ENCODE data around the gene FALEC. TPM values are rescaled to one million over a fixed set of nuclear protein-coding genes. Genes with fewer than 3 reads are reported as not detected.
A peak's percentile ranks its signal among the peaks of the same experiment; 100 is the strongest.

The FALEC gene
- total RNA-seq, 4 donors from 2014 or later = not detected

DNA sequence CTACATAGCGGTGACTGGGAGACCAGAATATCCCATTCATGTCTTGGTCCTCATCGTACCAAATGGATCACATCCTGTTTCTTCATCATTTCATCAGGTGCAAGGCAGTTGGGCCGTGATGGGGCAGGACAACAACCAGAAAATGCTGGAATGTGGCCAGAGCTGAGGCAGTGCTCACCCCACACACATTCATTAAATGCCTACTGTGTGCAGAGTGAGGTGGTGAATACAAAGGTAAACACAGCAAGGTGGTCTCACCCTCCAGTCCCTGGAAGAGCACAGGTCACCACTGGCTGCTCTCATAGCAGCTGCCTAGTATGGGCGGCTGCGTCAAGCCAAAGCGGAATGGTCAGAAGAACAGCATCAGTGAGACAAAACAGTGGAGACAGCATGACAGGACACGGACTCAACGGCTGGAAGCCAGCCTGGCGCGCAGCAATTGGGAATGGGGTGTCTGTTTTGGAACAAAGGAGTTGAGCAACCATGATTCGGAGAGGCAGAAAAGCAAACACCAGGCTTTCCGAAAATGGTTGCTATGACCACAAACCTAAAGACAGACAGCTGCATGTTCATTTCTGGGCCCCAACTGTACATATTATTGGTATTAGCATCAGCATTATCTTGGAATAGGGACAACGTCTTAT, 28.1 kb downstream of the FALEC start:
- peaks cover 0 to 9% (median 8%) of the 10 kb centered on the region in 4 donors for H3K4me1 ChIP-seq
- H3K4me3 ChIP-seq = no peak overlapping the region
- no peaks in the 10 kb centered on the region for H3K36me3 ChIP-seq
- intact Hi-C loops (cut with DNase I; ENCODE audit: low total_unique reads) (no loop called here), in situ Hi-C loops (cut with MboI; ENCODE audit: low pct_ligation_motif_present in 1 of 4, low pct_unique_long_range_greater_than_20kb in 1 of 4, low sequenced_read_pairs in 3 of 4) (no loop called here)
- TF ChIP-seq EP300 (IDR thresholded peaks at IDR 0.05; ENCODE audit: low read depth) (no peak), POLR2AphosphoS5 (IDR thresholded peaks at IDR 0.05) (peak in 1 of 3 donors; percentile 46), POLR2A (IDR thresholded peaks at IDR 0.05) (no peak)
- TF ChIP-seq, protein P1, sequence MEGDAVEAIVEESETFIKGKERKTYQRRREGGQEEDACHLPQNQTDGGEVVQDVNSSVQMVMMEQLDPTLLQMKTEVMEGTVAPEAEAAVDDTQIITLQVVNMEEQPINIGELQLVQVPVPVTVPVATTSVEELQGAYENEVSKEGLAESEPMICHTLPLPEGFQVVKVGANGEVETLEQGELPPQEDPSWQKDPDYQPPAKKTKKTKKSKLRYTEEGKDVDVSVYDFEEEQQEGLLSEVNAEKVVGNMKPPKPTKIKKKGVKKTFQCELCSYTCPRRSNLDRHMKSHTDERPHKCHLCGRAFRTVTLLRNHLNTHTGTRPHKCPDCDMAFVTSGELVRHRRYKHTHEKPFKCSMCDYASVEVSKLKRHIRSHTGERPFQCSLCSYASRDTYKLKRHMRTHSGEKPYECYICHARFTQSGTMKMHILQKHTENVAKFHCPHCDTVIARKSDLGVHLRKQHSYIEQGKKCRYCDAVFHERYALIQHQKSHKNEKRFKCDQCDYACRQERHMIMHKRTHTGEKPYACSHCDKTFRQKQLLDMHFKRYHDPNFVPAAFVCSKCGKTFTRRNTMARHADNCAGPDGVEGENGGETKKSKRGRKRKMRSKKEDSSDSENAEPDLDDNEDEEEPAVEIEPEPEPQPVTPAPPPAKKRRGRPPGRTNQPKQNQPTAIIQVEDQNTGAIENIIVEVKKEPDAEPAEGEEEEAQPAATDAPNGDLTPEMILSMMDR (IDR thresholded peaks at IDR 0.05) = no peak
- peak; percentile 43 for DNase-seq
- peak overlapping the region; percentile 12 to 55 (median 36) for H3K27ac ChIP-seq
- no peaks in the 10 kb centered on the region for H3K27me3 ChIP-seq
- WGBS, 2 donors (ENCODE audit: low coverage in 1 of 2) = 70 to 82% methylated on average over 11 to 13 of the region's 13 CpGs
- no peaks in the 10 kb centered on the region for H3K9me3 ChIP-seq

DNA sequence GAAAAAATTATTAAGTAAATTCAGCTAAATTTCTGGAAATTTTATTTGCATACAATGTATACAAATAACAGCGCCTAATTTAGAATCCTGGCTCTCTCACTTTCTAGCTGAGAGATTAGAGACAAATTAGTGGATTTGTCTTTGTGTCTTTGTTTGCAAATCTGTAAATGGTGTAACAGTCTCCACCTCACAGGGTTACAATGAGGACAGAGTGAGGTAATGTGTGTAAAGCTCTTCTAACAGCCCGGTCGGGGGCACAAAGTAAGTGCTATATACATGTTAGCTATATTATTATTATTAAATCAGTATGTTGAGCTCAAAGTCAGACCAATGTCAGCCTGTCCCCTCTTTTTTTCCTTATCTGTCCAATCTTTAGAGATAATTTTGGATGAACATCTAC, 28.7 kb downstream of the FALEC start:
- DNase-seq = no peak
- TF ChIP-seq, protein P1 (IDR thresholded peaks at IDR 0.05) = no peak
- TF ChIP-seq POLR2AphosphoS5 (IDR thresholded peaks at IDR 0.05) (no peak), EP300 (IDR thresholded peaks at IDR 0.05; ENCODE audit: low read depth) (no peak), POLR2A (IDR thresholded peaks at IDR 0.05) (no peak)
- Histone ChIP-seq H3K36me3 (no peaks in the 10 kb centered on the region), H3K9me3 (no peaks in the 10 kb centered on the region), H3K4me1 (peaks cover 0 to 11% (median 9%) of the 10 kb centered on the region in 4 donors), H3K27ac (peak overlapping the region; percentile 12 to 55 (median 33)), H3K4me3 (no peak overlapping the region), H3K27me3 (no peaks in the 10 kb centered on the region)
- WGBS, 2 donors (ENCODE audit: low coverage in 1 of 2) = 42 to 53% methylated on average over 3 of the region's 3 CpGs
- intact Hi-C loops (cut with DNase I; ENCODE audit: low total_unique reads) (no loop called here), in situ Hi-C loops (cut with MboI; ENCODE audit: low pct_ligation_motif_present in 1 of 4, low pct_unique_long_range_greater_than_20kb in 1 of 4, low sequenced_read_pairs in 3 of 4) (no loop called here)

DNA sequence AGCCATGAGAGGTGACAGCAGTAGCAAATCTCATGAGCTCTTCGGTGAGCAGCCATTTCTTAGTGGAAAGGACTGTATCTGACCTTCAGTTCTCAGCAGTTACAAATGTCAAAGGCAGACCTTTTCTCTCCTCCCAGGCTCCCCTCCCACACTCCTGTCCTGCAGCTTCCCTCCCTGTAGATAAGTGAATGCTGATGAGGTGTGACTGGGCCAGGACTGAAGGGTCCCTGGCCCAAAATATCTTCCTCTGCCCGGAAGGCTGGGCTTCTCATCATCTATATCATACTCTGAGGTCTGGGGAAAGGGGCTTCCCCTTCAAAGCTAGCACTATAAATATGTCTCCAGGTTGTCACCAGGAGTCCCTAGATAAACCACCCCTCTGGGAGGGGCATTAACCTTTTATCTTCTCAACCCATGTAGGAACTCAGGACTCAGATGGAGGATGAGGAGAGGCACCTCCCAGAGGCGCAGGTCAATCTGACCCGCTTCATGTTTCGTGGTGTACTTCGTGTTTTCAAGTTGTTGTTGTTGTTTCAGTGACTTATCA, 30.0 kb downstream of the FALEC start:
- peaks cover 0 to 24% (median 18%) of the 10 kb centered on the region in 4 donors for H3K4me1 ChIP-seq
- TF ChIP-seq EP300 (IDR thresholded peaks at IDR 0.05; ENCODE audit: low read depth) = no peak
- TF ChIP-seq POLR2AphosphoS5 (IDR thresholded peaks at IDR 0.05) = no peak
- no peak for TF ChIP-seq POLR2A (IDR thresholded peaks at IDR 0.05)
- WGBS, 2 donors (ENCODE audit: low coverage in 1 of 2) = 83 to 92% methylated on average over 6 of the region's 6 CpGs
- H3K36me3 ChIP-seq = no peaks in the 10 kb centered on the region
- no peak for DNase-seq
- H3K27me3 ChIP-seq = peaks cover 3% of the 10 kb centered on the region
- no peaks in the 10 kb centered on the region for H3K9me3 ChIP-seq
- no peak overlapping the region for H3K27ac ChIP-seq
- in situ Hi-C loops (cut with MboI; ENCODE audit: low pct_ligation_motif_present in 1 of 4, low pct_unique_long_range_greater_than_20kb in 1 of 4, low sequenced_read_pairs in 3 of 4) = no loop called here
- H3K4me3 ChIP-seq = no peak overlapping the region
- intact Hi-C loops (cut with DNase I; ENCODE audit: low total_unique reads) = no loop called here

DNA sequence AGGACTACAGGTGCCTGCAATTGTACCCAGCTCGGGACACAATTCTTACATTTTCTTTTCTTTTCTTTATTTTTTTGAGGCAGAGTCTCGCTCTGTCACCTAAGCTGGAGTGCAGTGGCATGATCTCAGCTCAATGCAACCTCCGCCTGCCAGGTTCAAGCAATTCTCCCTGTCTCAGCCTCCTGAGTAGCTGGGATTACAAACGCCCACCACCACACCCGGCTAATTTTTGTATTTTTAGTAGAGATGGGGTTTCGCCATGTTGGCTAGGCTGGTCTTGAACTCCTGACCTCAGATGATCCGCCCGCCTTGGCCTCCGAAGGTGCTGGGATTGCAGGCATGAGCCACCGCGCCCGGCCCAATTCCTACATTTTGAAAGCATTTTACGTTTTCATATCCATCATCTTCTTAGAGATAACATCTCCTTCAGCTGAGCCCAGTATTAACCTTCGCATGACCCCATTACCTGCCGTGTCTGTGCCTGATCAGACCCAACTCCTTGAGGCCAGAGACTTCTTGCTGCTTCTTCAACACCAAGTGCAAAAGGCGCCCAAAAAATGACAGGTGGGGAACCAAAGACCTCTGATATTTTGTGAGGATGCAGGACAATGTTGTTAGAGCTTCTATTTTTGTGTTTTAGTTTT, 30.9 kb downstream of the FALEC start:
- Histone ChIP-seq H3K4me1 (peaks cover 0 to 29% (median 22%) of the 10 kb centered on the region in 4 donors), H3K27me3 (peaks cover 3% of the 10 kb centered on the region), H3K9me3 (no peaks in the 10 kb centered on the region), H3K4me3 (no peak overlapping the region), H3K27ac (no peak overlapping the region), H3K36me3 (no peaks in the 10 kb centered on the region)
- TF ChIP-seq POLR2A (IDR thresholded peaks at IDR 0.05) (no peak), POLR2AphosphoS5 (IDR thresholded peaks at IDR 0.05) (no peak), EP300 (IDR thresholded peaks at IDR 0.05; ENCODE audit: low read depth) (no peak)
- TF ChIP-seq, protein P1 (IDR thresholded peaks at IDR 0.05) = no peak
- 89 to 95% methylated on average over 6 to 16 of the region's 16 CpGs for WGBS, 2 donors (ENCODE audit: low coverage in 1 of 2)
- DNase-seq = no peak
- in situ Hi-C loops (cut with MboI; ENCODE audit: low pct_ligation_motif_present in 1 of 4, low pct_unique_long_range_greater_than_20kb in 1 of 4, low sequenced_read_pairs in 3 of 4) = no loop called here
- intact Hi-C loops (cut with DNase I; ENCODE audit: low total_unique reads) = no loop called here
